ENCODE data around the gene PTPRC. TPM values are rescaled to one million over a fixed set of nuclear protein-coding genes. Genes with fewer than 3 reads are reported as not detected.

PTPRC gene
- total and polyA plus RNA-seq, 5 donors = 1.3 to 16.2 (median 11.7) TPM

- DNase-seq = no peak
- Histone ChIP-seq H3K4me3 (ENCODE audit: low read length) (no peak overlapping the region), H3K9me3 (ENCODE audit: control insufficient read depth, low read length) (no peaks in the 10 kb centered on the region), H3K27ac (ENCODE audit: low read length) (no peak overlapping the region), H3K4me1 (ENCODE audit: control insufficient read depth, insufficient read depth, low read length) (no peaks in the 10 kb centered on the region), H3K27me3 (ENCODE audit: control insufficient read depth, insufficient read depth) (no peaks in the 10 kb centered on the region)
- 57% methylated on average over 7 of the region's 7 CpGs for WGBS
- intact Hi-C loops (cut with DNase I) = no loop called here
- peak; percentile 31 to 43 for ATAC-seq
These were observed 25.4 kb downstream of the PTPRC start for GRCh38 chr1:198664068-198664788.

- intact Hi-C loops (cut with DNase I) = no loop called here
- DNase-seq (no peak), ATAC-seq (no peak)
- Histone ChIP-seq H3K9me3 (ENCODE audit: control insufficient read depth, low read length) (no peaks in the 10 kb centered on the region), H3K4me1 (ENCODE audit: control insufficient read depth, insufficient read depth, low read length) (no peaks in the 10 kb centered on the region), H3K27me3 (ENCODE audit: control insufficient read depth, insufficient read depth) (no peaks in the 10 kb centered on the region), H3K4me3 (ENCODE audit: low read length) (no peak overlapping the region), H3K27ac (ENCODE audit: low read length) (no peak overlapping the region)
These were observed 28.3 kb downstream of the PTPRC start for GRCh38 chr1:198667186-198667585.

GRCh38 chr1:198667807-198668206 is 29.0 kb downstream of the PTPRC start:
- H3K4me3 ChIP-seq (ENCODE audit: low read length) = no peak overlapping the region
- intact Hi-C loops (cut with DNase I) = no loop called here
- H3K9me3 ChIP-seq (ENCODE audit: control insufficient read depth, low read length) = no peaks in the 10 kb centered on the region
- no peak for DNase-seq
- ATAC-seq = no peak
- no peaks in the 10 kb centered on the region for H3K4me1 ChIP-seq (ENCODE audit: control insufficient read depth, insufficient read depth, low read length)
- no peaks in the 10 kb centered on the region for H3K27me3 ChIP-seq (ENCODE audit: control insufficient read depth, insufficient read depth)
- H3K27ac ChIP-seq (ENCODE audit: low read length) = no peak overlapping the region

GRCh38 chr1:198669023-198669698 is 30.3 kb downstream of the PTPRC start:
- no peaks in the 10 kb centered on the region for H3K4me1 ChIP-seq (ENCODE audit: control insufficient read depth, insufficient read depth, low read length)
- no peaks in the 10 kb centered on the region for H3K9me3 ChIP-seq (ENCODE audit: control insufficient read depth, low read length)
- no peak for ATAC-seq
- no peak overlapping the region for H3K27ac ChIP-seq (ENCODE audit: low read length)
- no peak for DNase-seq
- intact Hi-C loops (cut with DNase I) = no loop called here
- WGBS = 75% methylated on average over 5 of the region's 5 CpGs
- H3K27me3 ChIP-seq (ENCODE audit: control insufficient read depth, insufficient read depth) = no peaks in the 10 kb centered on the region
- H3K4me3 ChIP-seq (ENCODE audit: low read length) = no peak overlapping the region

- H3K4me1 ChIP-seq (ENCODE audit: control insufficient read depth, insufficient read depth, low read length) = no peaks in the 10 kb centered on the region
- ATAC-seq (no peak), DNase-seq (no peak)
- no peak overlapping the region for H3K4me3 ChIP-seq (ENCODE audit: low read length)
- WGBS = 94% methylated on average over 2 of the region's 2 CpGs
- no peak overlapping the region for H3K27ac ChIP-seq (ENCODE audit: low read length)
- intact Hi-C loops (cut with DNase I) = no loop called here
- H3K9me3 ChIP-seq (ENCODE audit: control insufficient read depth, low read length) = no peaks in the 10 kb centered on the region
- no peaks in the 10 kb centered on the region for H3K27me3 ChIP-seq (ENCODE audit: control insufficient read depth, insufficient read depth)
These were observed 30.9 kb downstream of the PTPRC start for GRCh38 chr1:198669771-198670170.

- no peaks in the 10 kb centered on the region for H3K4me1 ChIP-seq (ENCODE audit: control insufficient read depth, insufficient read depth, low read length)
- no peaks in the 10 kb centered on the region for H3K27me3 ChIP-seq (ENCODE audit: control insufficient read depth, insufficient read depth)
- intact Hi-C loops (cut with DNase I) = no loop called here
- ATAC-seq (no peak), DNase-seq (no peak)
- WGBS = 63% methylated on average over 1 of the region's 1 CpG
- H3K9me3 ChIP-seq (ENCODE audit: control insufficient read depth, low read length) = no peaks in the 10 kb centered on the region
- H3K4me3 ChIP-seq (ENCODE audit: low read length) = no peak overlapping the region
- no peak overlapping the region for H3K27ac ChIP-seq (ENCODE audit: low read length)
These were observed 32.3 kb downstream of the PTPRC start for GRCh38 chr1:198671136-198671535.

- ATAC-seq (no peak), DNase-seq (no peak)
- Histone ChIP-seq H3K4me1 (ENCODE audit: control insufficient read depth, insufficient read depth, low read length) (no peaks in the 10 kb centered on the region), H3K27me3 (ENCODE audit: control insufficient read depth, insufficient read depth) (no peaks in the 10 kb centered on the region), H3K9me3 (ENCODE audit: control insufficient read depth, low read length) (no peaks in the 10 kb centered on the region), H3K4me3 (ENCODE audit: low read length) (no peak overlapping the region), H3K27ac (ENCODE audit: low read length) (no peak overlapping the region)
- 68% methylated on average over 3 of the region's 3 CpGs for WGBS
- intact Hi-C loops (cut with DNase I) = no loop called here
These were observed 33.3 kb downstream of the PTPRC start for GRCh38 chr1:198672124-198672523.

GRCh38 chr1:198674009-198674408 is 35.2 kb downstream of the PTPRC start:
- Histone ChIP-seq H3K27me3 (ENCODE audit: control insufficient read depth, insufficient read depth) (no peaks in the 10 kb centered on the region), H3K4me3 (ENCODE audit: low read length) (no peak overlapping the region), H3K9me3 (ENCODE audit: control insufficient read depth, low read length) (no peaks in the 10 kb centered on the region), H3K27ac (ENCODE audit: low read length) (no peak overlapping the region), H3K4me1 (ENCODE audit: control insufficient read depth, insufficient read depth, low read length) (no peaks in the 10 kb centered on the region)
- intact Hi-C loops (cut with DNase I) = no loop called here
- ATAC-seq (no peak), DNase-seq (no peak)
- WGBS = 90% methylated on average over 2 of the region's 2 CpGs

- Histone ChIP-seq H3K4me3 (ENCODE audit: low read length) (no peak overlapping the region), H3K27me3 (ENCODE audit: control insufficient read depth, insufficient read depth) (no peaks in the 10 kb centered on the region), H3K27ac (ENCODE audit: low read length) (no peak overlapping the region), H3K4me1 (ENCODE audit: control insufficient read depth, insufficient read depth, low read length) (no peaks in the 10 kb centered on the region), H3K9me3 (ENCODE audit: control insufficient read depth, low read length) (no peaks in the 10 kb centered on the region)
- no peak for ATAC-seq
- WGBS = 73% methylated on average over 1 of the region's 1 CpG
- intact Hi-C loops (cut with DNase I) = no loop called here
- DNase-seq = no peak
These were observed 37.4 kb downstream of the PTPRC start for GRCh38 chr1:198676253-198676652.

- Histone ChIP-seq H3K4me3 (ENCODE audit: low read length) (no peak overlapping the region), H3K27me3 (ENCODE audit: control insufficient read depth, insufficient read depth) (no peaks in the 10 kb centered on the region), H3K27ac (ENCODE audit: low read length) (no peak overlapping the region), H3K4me1 (ENCODE audit: control insufficient read depth, insufficient read depth, low read length) (no peaks in the 10 kb centered on the region), H3K9me3 (ENCODE audit: control insufficient read depth, low read length) (no peaks in the 10 kb centered on the region)
- 56% methylated on average over 1 of the region's 1 CpG for WGBS
- no peak for DNase-seq
- intact Hi-C loops (cut with DNase I) = no loop called here
- ATAC-seq = no peak
These were observed 38.2 kb downstream of the PTPRC start for GRCh38 chr1:198677027-198677426.

- Histone ChIP-seq H3K27ac (ENCODE audit: low read length) (no peak overlapping the region), H3K27me3 (ENCODE audit: control insufficient read depth, insufficient read depth) (no peaks in the 10 kb centered on the region), H3K4me1 (ENCODE audit: control insufficient read depth, insufficient read depth, low read length) (no peaks in the 10 kb centered on the region), H3K9me3 (ENCODE audit: control insufficient read depth, low read length) (no peaks in the 10 kb centered on the region), H3K4me3 (ENCODE audit: low read length) (no peak overlapping the region)
- DNase-seq = no peak
- ATAC-seq = no peak
- WGBS = 84% methylated on average over 2 of the region's 2 CpGs
- intact Hi-C loops (cut with DNase I) = no loop called here
These were observed 39.0 kb downstream of the PTPRC start for GRCh38 chr1:198677871-198678270.

All from right cardiac atrium (tissue), 5 donors.